Activated naive CD4-positive, alpha-beta T cell treated with anti-CD3 and anti-CD28 coated beads for 36 hours (primary cell): ENCODE results near the gene PDE1C. TPM values are rescaled to one million over a fixed set of nuclear protein-coding genes. Genes with fewer than 3 reads are reported as not detected.
"Not testable (repeated sequence)": the region's sequence is repeated elsewhere in the genome, so short reads cannot be mapped to it uniquely, and the experiment has no call there.

Experiments
- CTCF ChIA-PET: fragments of 350-600 bp; sonication (Branson Sonifier 250); formaldehyde crosslinking; loops from one replicate; lab custom pipeline; 2021; ENCODE audit warnings: antibody characterized with exemption; lab: Charles Lee
- DNase-seq: peaks from one replicate; pipeline ENCODE4 v3.0.0-alpha.2; 2020
- H3K27ac Mint-ChIP-seq: one replicate; pipeline ENCODE4 v1.8.0; 2021; ENCODE audit warnings: mild to moderate bottlenecking, mixed read lengths
- H3K27me3 Mint-ChIP-seq: one replicate; pipeline ENCODE4 v1.8.0; 2021; ENCODE audit warnings: low read depth, mixed read lengths
- H3K36me3 Mint-ChIP-seq: one replicate; pipeline ENCODE4 v1.8.0; 2021; ENCODE audit warnings: low read depth, mixed read lengths
- H3K4me1 Mint-ChIP-seq: one replicate; pipeline ENCODE4 v1.8.0; 2021; ENCODE audit warnings: low read depth, mixed read lengths
- H3K4me3 Mint-ChIP-seq: one replicate; pipeline ENCODE4 v1.8.0; 2021; ENCODE audit warnings: mild to moderate bottlenecking, moderate library complexity, mixed read lengths
- H3K9me3 Mint-ChIP-seq: one replicate; pipeline ENCODE4 v1.8.0; 2021; ENCODE audit warnings: mixed read lengths
- intact Hi-C: fragments of 100-400 bp; cut with micrococcal nuclease; formaldehyde crosslinking; loops from one replicate; pipeline ENCODE4 v1.15.1; 2023
- total RNA-seq, 2 experiments: library from RNA; stranded (reverse); gene quantifications; one replicate each; pipeline ENCODE4 v1.2.3, GENCODE V29; 2021

The PDE1C gene
- total RNA-seq, 2 experiments from 2014 or later: not detected

GRCh38 chr7:31857172-31857571 is 213.0 kb downstream of the PDE1C start:
- Mint-ChIP-seq H3K4me1 (no peaks in the 10 kb centered on the region), H3K36me3 (no peaks in the 10 kb centered on the region), H3K9me3 (no peaks in the 10 kb centered on the region), H3K4me3 (no peak overlapping the region), H3K27me3 (no peaks in the 10 kb centered on the region), H3K27ac (no peak overlapping the region)
- intact Hi-C loops: no loop called here
- CTCF ChIA-PET: no interaction called here
- no peak for DNase-seq

DNA sequence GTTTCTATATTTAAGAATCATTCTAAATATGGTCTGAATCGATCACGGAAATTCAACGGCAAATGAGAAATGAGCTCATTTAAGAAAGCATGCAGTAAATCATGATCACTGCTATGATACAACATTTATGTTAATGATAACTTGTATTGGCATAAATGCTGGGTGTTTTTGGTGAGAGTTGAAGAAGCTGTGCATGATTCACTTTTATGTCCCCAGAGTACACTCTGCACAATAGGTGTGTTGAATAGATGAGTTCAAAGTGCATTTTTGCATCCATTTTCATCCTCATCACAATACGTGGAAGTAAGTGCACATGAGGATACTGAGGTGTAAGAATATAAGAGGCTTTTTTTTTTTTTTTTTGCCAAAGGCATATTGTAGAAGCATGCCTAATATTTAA is 213.9 kb downstream of the PDE1C start:
- no peaks in the 10 kb centered on the region for H3K4me1 Mint-ChIP-seq
- no peak overlapping the region for H3K4me3 Mint-ChIP-seq
- no peak overlapping the region for H3K27ac Mint-ChIP-seq
- H3K9me3 Mint-ChIP-seq: no peaks in the 10 kb centered on the region
- no peaks in the 10 kb centered on the region for H3K36me3 Mint-ChIP-seq
- intact Hi-C loops: no loop called here
- H3K27me3 Mint-ChIP-seq: no peaks in the 10 kb centered on the region
- CTCF ChIA-PET: no interaction called here
- no peak for DNase-seq

DNA sequence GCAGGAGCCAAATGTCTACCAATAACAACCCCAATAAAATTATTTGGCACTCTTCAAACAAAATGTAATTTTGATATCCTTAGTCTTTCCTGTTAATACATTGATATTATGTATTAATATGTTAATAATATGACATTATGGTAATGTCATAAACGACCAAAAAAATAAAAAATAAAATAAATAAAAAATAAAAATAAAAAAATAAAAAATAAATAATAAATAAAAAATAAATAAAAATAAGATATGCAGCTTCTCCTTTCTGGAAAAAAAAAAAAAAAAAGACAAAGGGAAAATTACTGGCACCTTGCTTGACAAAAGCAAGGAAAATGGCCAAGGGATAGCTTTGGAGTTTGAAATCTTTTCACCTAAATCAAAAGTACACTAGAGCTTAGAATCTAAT is 214.7 kb downstream of the PDE1C start:
- Mint-ChIP-seq H3K4me3 (no peak overlapping the region), H3K4me1 (no peaks in the 10 kb centered on the region), H3K27me3 (no peaks in the 10 kb centered on the region), H3K36me3 (no peaks in the 10 kb centered on the region), H3K9me3 (no peaks in the 10 kb centered on the region), H3K27ac (no peak overlapping the region)
- intact Hi-C loops: no loop called here
- CTCF ChIA-PET: no interaction called here
- DNase-seq: no peak

DNA sequence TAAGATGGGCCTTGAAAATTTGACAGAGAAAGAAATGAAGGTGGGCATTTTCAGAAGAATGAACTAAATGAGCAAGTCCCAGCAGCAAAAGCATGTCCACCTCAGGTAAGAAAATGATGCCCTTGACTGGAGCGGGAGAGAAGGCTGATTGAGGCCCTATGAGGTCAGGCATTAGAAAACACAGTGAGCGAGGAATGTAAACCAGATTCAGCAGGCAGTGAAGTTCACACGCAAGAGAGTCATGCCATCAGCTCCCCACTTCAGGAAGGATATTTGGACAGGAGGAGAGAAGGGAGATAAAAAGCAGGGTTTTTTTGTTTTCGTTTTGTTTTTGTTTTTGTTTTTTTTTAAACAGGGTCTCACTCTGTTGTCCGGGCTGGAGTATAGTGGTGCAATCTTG is 216.8 kb downstream of the PDE1C start:
- H3K36me3 Mint-ChIP-seq: no peaks in the 10 kb centered on the region
- H3K4me3 Mint-ChIP-seq: no peak overlapping the region
- H3K27ac Mint-ChIP-seq: no peak overlapping the region
- H3K9me3 Mint-ChIP-seq: no peaks in the 10 kb centered on the region
- DNase-seq: no peak
- intact Hi-C loops: no loop called here
- no peaks in the 10 kb centered on the region for H3K27me3 Mint-ChIP-seq
- CTCF ChIA-PET: no interaction called here
- H3K4me1 Mint-ChIP-seq: no peaks in the 10 kb centered on the region

GRCh38 chr7:31852462-31852861 is 217.7 kb downstream of the PDE1C start:
- intact Hi-C loops: no loop called here
- no peak for DNase-seq
- Mint-ChIP-seq H3K9me3 (no peaks in the 10 kb centered on the region), H3K36me3 (no peaks in the 10 kb centered on the region), H3K4me3 (no peak overlapping the region), H3K27me3 (no peaks in the 10 kb centered on the region), H3K4me1 (no peaks in the 10 kb centered on the region), H3K27ac (no peak overlapping the region)
- CTCF ChIA-PET: no interaction called here

GRCh38 chr7:31851119-31851518 is 219.1 kb downstream of the PDE1C start:
- DNase-seq: no peak
- no peak overlapping the region for H3K4me3 Mint-ChIP-seq
- H3K9me3 Mint-ChIP-seq: no peaks in the 10 kb centered on the region
- intact Hi-C loops: no loop called here
- H3K36me3 Mint-ChIP-seq: no peaks in the 10 kb centered on the region
- CTCF ChIA-PET: no interaction called here
- no peaks in the 10 kb centered on the region for H3K4me1 Mint-ChIP-seq
- no peak overlapping the region for H3K27ac Mint-ChIP-seq
- no peaks in the 10 kb centered on the region for H3K27me3 Mint-ChIP-seq

GRCh38 chr7:31850601-31851000 is 219.6 kb downstream of the PDE1C start:
- Mint-ChIP-seq H3K27me3 (no peaks in the 10 kb centered on the region), H3K36me3 (no peaks in the 10 kb centered on the region), H3K4me1 (no peaks in the 10 kb centered on the region), H3K4me3 (no peak overlapping the region), H3K9me3 (no peaks in the 10 kb centered on the region), H3K27ac (no peak overlapping the region)
- no peak for DNase-seq
- intact Hi-C loops: no loop called here
- CTCF ChIA-PET: no interaction called here

- no peak overlapping the region for H3K4me3 Mint-ChIP-seq
- H3K36me3 Mint-ChIP-seq: no peaks in the 10 kb centered on the region
- no peak for DNase-seq
- intact Hi-C loops: no loop called here
- H3K27me3 Mint-ChIP-seq: no peaks in the 10 kb centered on the region
- H3K9me3 Mint-ChIP-seq: no peaks in the 10 kb centered on the region
- CTCF ChIA-PET: no interaction called here
- H3K27ac Mint-ChIP-seq: no peak overlapping the region
- H3K4me1 Mint-ChIP-seq: no peaks in the 10 kb centered on the region
Observed at GRCh38 chr7:31850066-31850465, 220.1 kb downstream of the PDE1C start.

DNA sequence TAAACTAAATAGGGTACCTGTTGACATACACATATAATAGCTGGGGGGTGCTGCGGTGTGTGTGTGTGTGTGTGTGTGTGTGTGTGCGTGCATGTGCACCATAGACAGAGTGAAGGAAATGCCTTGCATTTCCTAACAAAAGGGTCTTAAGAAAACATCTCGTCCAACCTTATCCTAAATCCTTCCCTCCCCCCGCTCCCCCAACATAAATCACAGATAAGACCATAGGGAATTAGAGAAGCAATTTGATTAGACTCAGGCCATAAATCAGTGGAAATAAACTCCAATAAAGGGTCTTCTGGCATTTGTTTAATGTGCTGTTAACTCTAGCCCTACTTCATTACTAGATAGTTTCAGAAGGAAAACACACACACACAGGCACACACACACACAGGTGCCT is 234.7 kb downstream of the PDE1C start:
- H3K9me3 Mint-ChIP-seq: peaks cover 11% of the 10 kb centered on the region
- no peak for DNase-seq
- CTCF ChIA-PET: no interaction called here
- H3K36me3 Mint-ChIP-seq: no peaks in the 10 kb centered on the region
- intact Hi-C loops: no loop called here
- H3K4me3 Mint-ChIP-seq: no peak overlapping the region
- H3K4me1 Mint-ChIP-seq: no peaks in the 10 kb centered on the region
- H3K27ac Mint-ChIP-seq: no peak overlapping the region
- H3K27me3 Mint-ChIP-seq: no peaks in the 10 kb centered on the region

- H3K4me1 Mint-ChIP-seq, CTCF ChIA-PET, H3K36me3 Mint-ChIP-seq, H3K4me3 Mint-ChIP-seq, H3K27ac Mint-ChIP-seq, DNase-seq, H3K27me3 Mint-ChIP-seq, intact Hi-C loops: not testable (repeated sequence)
- H3K9me3 Mint-ChIP-seq: peaks cover 13% of the 10 kb centered on the region
Observed at GRCh38 chr7:31833625-31834024, 236.6 kb downstream of the PDE1C start.

DNA sequence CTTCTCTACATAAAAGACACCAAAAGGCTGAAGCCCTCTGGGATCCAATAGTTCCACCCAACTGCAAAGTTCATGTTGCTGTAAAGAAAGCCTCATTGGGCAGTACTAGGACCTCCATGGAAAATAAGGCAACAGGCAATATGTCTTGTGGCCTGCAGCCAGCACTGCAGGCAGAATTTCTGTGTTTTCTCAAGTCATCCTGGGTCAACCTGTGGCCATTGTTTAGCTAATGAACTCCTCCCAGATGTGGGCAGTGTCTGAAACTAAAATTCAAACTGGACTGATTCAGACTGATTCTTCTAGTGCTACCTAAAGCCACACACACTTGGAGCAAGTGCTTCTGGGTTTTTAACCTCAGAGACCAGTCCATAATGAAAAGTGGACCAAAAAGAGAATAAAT is 241.7 kb downstream of the PDE1C start:
- no peak overlapping the region for H3K4me3 Mint-ChIP-seq
- H3K36me3 Mint-ChIP-seq: no peaks in the 10 kb centered on the region
- DNase-seq: no peak
- H3K27ac Mint-ChIP-seq: no peak overlapping the region
- intact Hi-C loops: no loop called here
- H3K27me3 Mint-ChIP-seq: no peaks in the 10 kb centered on the region
- peaks cover 16% of the 10 kb centered on the region for H3K9me3 Mint-ChIP-seq
- CTCF ChIA-PET: no interaction called here
- H3K4me1 Mint-ChIP-seq: no peaks in the 10 kb centered on the region

GRCh38 chr7:31825576-31825975 is 244.6 kb downstream of the PDE1C start:
- Mint-ChIP-seq H3K4me3 (no peak overlapping the region), H3K4me1 (no peaks in the 10 kb centered on the region), H3K27ac (no peak overlapping the region), H3K27me3 (no peaks in the 10 kb centered on the region), H3K36me3 (no peaks in the 10 kb centered on the region), H3K9me3 (peaks cover 10% of the 10 kb centered on the region)
- intact Hi-C loops: no loop called here
- CTCF ChIA-PET: no interaction called here
- no peak for DNase-seq

DNA sequence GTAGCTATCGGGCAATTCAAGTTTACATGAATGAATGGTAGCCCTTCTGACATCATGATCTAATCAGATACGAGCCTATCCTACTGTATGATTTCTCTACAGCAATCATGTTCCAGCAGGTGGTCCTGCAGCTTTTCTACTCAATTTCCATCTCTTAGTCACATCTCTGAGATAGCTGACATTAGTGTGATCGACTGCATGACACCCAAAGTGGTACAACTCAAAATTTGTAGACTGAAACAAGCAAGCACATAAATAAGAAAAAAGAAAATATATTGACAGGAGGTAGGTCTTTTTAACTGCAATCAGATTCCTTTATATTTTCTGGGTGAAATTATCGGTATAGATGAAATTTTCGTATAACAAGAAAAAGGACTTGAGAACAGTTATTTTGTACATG is 251.2 kb downstream of the PDE1C start:
- CTCF ChIA-PET: no interaction called here
- H3K27me3 Mint-ChIP-seq: no peaks in the 10 kb centered on the region

GRCh38 chr7:31816810-31817209 is 253.4 kb downstream of the PDE1C start:
- intact Hi-C loops: no loop called here
- no peaks in the 10 kb centered on the region for H3K27me3 Mint-ChIP-seq
- H3K36me3 Mint-ChIP-seq: no peaks in the 10 kb centered on the region
- H3K9me3 Mint-ChIP-seq: peaks cover 2% of the 10 kb centered on the region
- H3K4me3 Mint-ChIP-seq: no peak overlapping the region
- H3K27ac Mint-ChIP-seq: no peak overlapping the region
- H3K4me1 Mint-ChIP-seq: no peaks in the 10 kb centered on the region
- CTCF ChIA-PET: no interaction called here
- DNase-seq: no peak

More for the DNA sequence above, 251.2 kb downstream of the PDE1C start:
- H3K36me3 Mint-ChIP-seq: no peaks in the 10 kb centered on the region
- H3K4me3 Mint-ChIP-seq: no peak overlapping the region
- H3K9me3 Mint-ChIP-seq: peaks cover 4% of the 10 kb centered on the region
- H3K27ac Mint-ChIP-seq: no peak overlapping the region
- H3K4me1 Mint-ChIP-seq: no peaks in the 10 kb centered on the region
- DNase-seq: no peak
- intact Hi-C loops: no loop called here
